Measurements from ENCODE around the gene GIT1. TPM values are rescaled to one million over a fixed set of nuclear protein-coding genes. Genes with fewer than 3 reads are reported as not detected.

GIT1 gene
- total RNA-seq, 1 donor from 2014 or later: 108 TPM

GRCh38 chr17:29565643-29566472 is 23.6 kb downstream of the GIT1 start:
- Mint-ChIP-seq H3K36me3 (peaks cover 1% of the 10 kb centered on the region), H3K9me3 (no peaks in the 10 kb centered on the region), H3K27me3 (ENCODE audit: low read depth) (peaks cover 39% of the 10 kb centered on the region), H3K27ac (no peak overlapping the region), H3K4me3 (peak overlapping the region; percentile 69), H3K4me1 (peaks cover 23% of the 10 kb centered on the region)
- no peak for TF ChIP-seq CTCF (IDR thresholded peaks at IDR 0.05; ENCODE audit: unreplicated experiment)
- DNase-seq (ENCODE audit: low spot score in 2 of 2, unreplicated experiment in 2 of 2): peak in 1 of 2 experiments; percentile 49

DNA sequence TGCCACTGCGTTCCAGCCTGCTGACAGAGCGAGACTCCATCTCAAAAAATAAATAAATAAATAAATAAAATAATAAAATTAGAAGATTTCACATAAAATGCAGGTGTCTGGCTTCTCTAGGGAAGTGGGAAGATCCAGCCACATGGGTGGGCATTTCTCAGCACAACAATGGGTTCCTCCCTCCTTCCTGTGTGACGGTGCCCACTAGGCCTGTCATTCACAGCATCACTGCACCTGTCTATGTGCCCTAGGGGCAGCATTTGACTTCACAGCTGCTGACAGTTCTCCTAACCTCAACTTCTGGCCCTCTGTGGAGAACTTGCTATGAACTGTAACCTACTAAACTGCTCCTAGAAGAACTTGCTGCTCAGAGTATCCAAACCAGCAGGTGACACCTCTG is 25.6 kb downstream of the GIT1 start:
- no peaks in the 10 kb centered on the region for H3K9me3 Mint-ChIP-seq
- no peak overlapping the region for H3K4me3 Mint-ChIP-seq
- DNase-seq (ENCODE audit: low spot score in 2 of 2, unreplicated experiment in 2 of 2): no peak
- H3K27ac Mint-ChIP-seq: no peak overlapping the region
- TF ChIP-seq CTCF (IDR thresholded peaks at IDR 0.05; ENCODE audit: unreplicated experiment): no peak
- H3K4me1 Mint-ChIP-seq: peaks cover 11% of the 10 kb centered on the region
- peaks cover 2% of the 10 kb centered on the region for H3K36me3 Mint-ChIP-seq
- peaks cover 47% of the 10 kb centered on the region for H3K27me3 Mint-ChIP-seq (ENCODE audit: low read depth)

DNA sequence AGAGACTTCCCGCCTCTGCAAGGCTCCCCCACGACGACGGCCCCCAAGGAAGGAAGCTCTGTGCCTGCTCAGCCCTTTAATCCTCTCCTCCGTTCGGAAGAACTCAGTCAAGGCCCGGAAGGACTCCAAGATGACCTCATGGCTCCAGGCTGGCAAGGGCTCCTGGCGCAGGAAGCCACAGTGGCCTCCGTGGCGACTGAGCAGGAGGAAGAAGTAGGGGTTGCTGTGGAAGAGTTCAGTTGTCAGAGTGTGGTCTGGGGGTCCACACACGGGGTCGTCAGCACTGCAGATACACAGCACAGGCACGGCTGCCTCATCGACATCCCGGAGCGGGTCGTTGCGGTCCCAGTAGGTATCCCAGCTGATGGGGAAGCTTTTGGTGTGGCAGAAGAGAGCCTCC is 26.8 kb downstream of the GIT1 start:
- Mint-ChIP-seq H3K4me3 (no peak overlapping the region), H3K36me3 (peaks cover 2% of the 10 kb centered on the region), H3K9me3 (no peaks in the 10 kb centered on the region), H3K27me3 (ENCODE audit: low read depth) (peaks cover 45% of the 10 kb centered on the region), H3K27ac (no peak overlapping the region), H3K4me1 (peaks cover 7% of the 10 kb centered on the region)
- no peak for TF ChIP-seq CTCF (IDR thresholded peaks at IDR 0.05; ENCODE audit: unreplicated experiment)
- DNase-seq (ENCODE audit: low spot score in 2 of 2, unreplicated experiment in 2 of 2): no peak

- Mint-ChIP-seq H3K36me3 (peaks cover 2% of the 10 kb centered on the region), H3K4me1 (peaks cover 12% of the 10 kb centered on the region), H3K4me3 (no peak overlapping the region), H3K9me3 (no peaks in the 10 kb centered on the region), H3K27me3 (ENCODE audit: low read depth) (peaks cover 45% of the 10 kb centered on the region), H3K27ac (no peak overlapping the region)
- no peak for TF ChIP-seq CTCF (IDR thresholded peaks at IDR 0.05; ENCODE audit: unreplicated experiment)
- DNase-seq (ENCODE audit: low spot score in 2 of 2, unreplicated experiment in 2 of 2): no peak
These were observed 27.6 kb downstream of the GIT1 start for GRCh38 chr17:29561554-29562517.

DNA sequence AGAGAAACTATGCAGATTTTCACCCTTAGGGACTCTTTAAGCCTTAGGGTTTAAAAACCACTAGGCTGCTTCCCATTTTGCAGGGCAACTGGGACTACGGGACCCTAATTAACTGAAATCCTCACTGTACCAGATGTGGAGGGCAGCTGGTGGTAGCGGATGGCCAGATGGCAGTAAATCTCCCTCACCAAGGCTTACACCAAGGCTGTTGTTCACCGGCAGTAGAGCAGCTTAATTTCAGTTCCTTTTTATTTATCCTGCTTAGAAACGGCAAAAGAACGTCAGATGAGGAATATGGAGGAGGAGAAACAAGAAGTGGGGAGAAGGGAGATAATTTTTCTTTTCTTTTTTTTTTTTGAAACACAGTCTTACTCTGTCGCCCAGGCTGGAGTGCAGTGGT is 29.1 kb downstream of the GIT1 start:
- Mint-ChIP-seq H3K27ac (no peak overlapping the region), H3K9me3 (no peaks in the 10 kb centered on the region), H3K4me1 (peaks cover 5% of the 10 kb centered on the region), H3K27me3 (ENCODE audit: low read depth) (peaks cover 35% of the 10 kb centered on the region), H3K36me3 (peaks cover 2% of the 10 kb centered on the region), H3K4me3 (no peak overlapping the region)
- TF ChIP-seq CTCF (IDR thresholded peaks at IDR 0.05; ENCODE audit: unreplicated experiment): no peak
- no peak for DNase-seq (ENCODE audit: low spot score in 2 of 2, unreplicated experiment in 2 of 2)
